Large intestine (tissue), 3 donors: ENCODE data around the gene PARD6G. TPM values are rescaled to one million over a fixed set of nuclear protein-coding genes. Genes with fewer than 3 reads are reported as not detected.

Experiments
- DNase-seq, 2 donors: peaks; one replicate each; pipeline versions ENCODE4 v3.0.0 to v3.0.0-alpha.2; 2013
- H3K27ac ChIP-seq: one replicate; pipeline ENCODE4 v1.5.1; 2013; ENCODE audit warnings: low read length
- H3K27me3 ChIP-seq: 2 replicates; pipeline ENCODE4 v1.6.1; 2013; ENCODE audit warnings: low read length; ENCODE audit not compliant: control insufficient read depth, insufficient read depth
- H3K36me3 ChIP-seq: 2 replicates; pipeline ENCODE4 v1.6.1; 2013; ENCODE audit warnings: low read length; ENCODE audit not compliant: control insufficient read depth, insufficient read depth
- H3K4me1 ChIP-seq: one replicate; pipeline ENCODE4 v1.6.1; 2013; ENCODE audit warnings: low read length; ENCODE audit not compliant: control insufficient read depth, insufficient read depth
- H3K4me3 ChIP-seq: one replicate; pipeline ENCODE4 v1.5.1; 2013; ENCODE audit warnings: low read length
- H3K9me3 ChIP-seq: one replicate; pipeline ENCODE4 v1.6.1; 2013; ENCODE audit warnings: mild to moderate bottlenecking, low read depth, low read length, moderate library complexity; ENCODE audit not compliant: control insufficient read depth
- WGBS: methylation state at CpG from one replicate; pipeline ENCODE4 v1.1.5; 2013; ENCODE audit warnings: low lambda C conversion rate; ENCODE audit not compliant: insufficient coverage; 5-methylcytosine and 5-hydroxymethylcytosine counted together
- polyA plus RNA-seq: library from polyadenylated mRNA; unstranded; fragments of 120-200 nt; gene quantifications from one replicate; pipeline ENCODE4 v1.2.1, GENCODE V29; 2013

Gene PARD6G
- polyA plus RNA-seq, 1 donor = 7.4 TPM

DNA sequence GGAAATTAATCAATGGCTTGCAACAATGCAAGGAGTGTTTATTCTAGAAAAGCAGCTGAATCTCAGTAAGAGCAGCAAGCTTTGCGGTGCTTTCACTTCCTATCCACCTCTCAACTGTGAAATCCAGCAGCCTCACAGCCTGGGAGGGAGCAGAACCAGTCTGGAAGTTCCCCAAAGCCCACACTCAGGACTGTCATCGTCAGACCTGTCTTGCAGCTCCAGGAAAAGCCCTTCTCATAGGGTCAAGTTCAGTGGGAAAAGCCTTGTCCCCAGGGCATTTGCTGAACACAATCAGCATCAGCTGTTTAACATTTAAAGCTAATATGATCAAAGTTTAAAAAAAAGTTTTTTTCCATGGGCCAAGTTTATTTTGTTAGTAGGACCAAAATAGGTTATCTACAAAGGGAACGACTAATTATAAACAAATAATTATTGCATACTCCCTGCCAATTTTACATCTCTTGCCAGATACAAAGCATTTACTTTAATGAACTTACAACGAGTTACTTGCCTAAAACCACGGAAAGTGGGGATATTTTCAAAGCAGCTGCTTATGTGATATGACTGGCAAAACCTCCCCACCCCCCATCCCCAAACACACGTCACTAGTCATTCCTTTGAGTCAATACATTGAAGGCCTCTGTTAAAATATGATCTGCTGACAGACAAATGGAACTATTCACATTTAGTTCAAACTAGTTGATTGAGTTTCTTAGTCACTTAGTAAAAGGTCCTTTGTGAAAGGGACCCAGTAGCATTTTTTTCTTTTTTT, 36.8 kb downstream of the PARD6G start:
- no peaks in the 10 kb centered on the region for H3K36me3 ChIP-seq
- no peak overlapping the region for H3K4me3 ChIP-seq
- no peaks in the 10 kb centered on the region for H3K27me3 ChIP-seq
- H3K27ac ChIP-seq = no peak overlapping the region
- 63% methylated on average over 1 of the region's 6 CpGs for WGBS
- DNase-seq = no peak
- H3K4me1 ChIP-seq = no peaks in the 10 kb centered on the region
- H3K9me3 ChIP-seq = no peaks in the 10 kb centered on the region

- Histone ChIP-seq H3K4me3 (no peak overlapping the region), H3K9me3 (no peaks in the 10 kb centered on the region), H3K36me3 (no peaks in the 10 kb centered on the region), H3K27me3 (no peaks in the 10 kb centered on the region), H3K4me1 (no peaks in the 10 kb centered on the region), H3K27ac (no peak overlapping the region)
- DNase-seq = no peak
- no CpG with 5 or more reads among the region's 4 CpGs for WGBS
Observed at GRCh38 chr18:80208620-80209019, 38.7 kb downstream of the PARD6G start.

- no peaks in the 10 kb centered on the region for H3K4me1 ChIP-seq
- no peak overlapping the region for H3K27ac ChIP-seq
- H3K9me3 ChIP-seq = no peaks in the 10 kb centered on the region
- no peaks in the 10 kb centered on the region for H3K36me3 ChIP-seq
- H3K4me3 ChIP-seq = no peak overlapping the region
- WGBS = no CpG with 5 or more reads among the region's 4 CpGs
- no peak for DNase-seq
- no peaks in the 10 kb centered on the region for H3K27me3 ChIP-seq
Observed at GRCh38 chr18:80205294-80205693, 42.0 kb downstream of the PARD6G start.

GRCh38 chr18:80204142-80204541, 43.2 kb downstream of the PARD6G start:
- Histone ChIP-seq H3K27me3 (no peaks in the 10 kb centered on the region), H3K9me3 (no peaks in the 10 kb centered on the region), H3K4me1 (no peaks in the 10 kb centered on the region), H3K27ac (no peak overlapping the region), H3K4me3 (no peak overlapping the region), H3K36me3 (no peaks in the 10 kb centered on the region)
- no peak for DNase-seq
- no CpG with 5 or more reads among the region's 2 CpGs for WGBS

DNA sequence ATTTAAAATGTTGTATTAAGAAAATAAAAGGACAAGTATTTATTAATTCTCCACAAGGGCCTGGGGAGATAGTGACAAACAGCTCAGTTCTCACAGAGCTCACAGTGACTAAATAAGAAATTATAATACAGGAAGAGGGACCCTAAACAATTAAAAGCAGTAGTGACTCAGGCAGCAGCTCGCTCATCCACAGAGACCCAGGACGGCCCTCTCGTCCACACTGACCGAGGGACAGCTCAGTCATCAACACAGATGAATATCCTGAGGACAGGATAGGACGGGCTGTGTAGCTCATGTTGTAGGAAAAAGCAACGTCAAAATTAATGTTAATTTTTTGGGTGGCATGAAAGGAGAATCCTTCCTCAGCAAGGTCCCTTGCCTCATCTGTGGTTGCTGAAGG, 44.1 kb downstream of the PARD6G start:
- no peaks in the 10 kb centered on the region for H3K36me3 ChIP-seq
- H3K9me3 ChIP-seq = no peaks in the 10 kb centered on the region
- H3K4me1 ChIP-seq = no peaks in the 10 kb centered on the region
- H3K27ac ChIP-seq = no peak overlapping the region
- 90% methylated on average over 2 of the region's 6 CpGs for WGBS
- no peaks in the 10 kb centered on the region for H3K27me3 ChIP-seq
- DNase-seq = no peak
- no peak overlapping the region for H3K4me3 ChIP-seq

GRCh38 chr18:80202264-80202998, 44.9 kb downstream of the PARD6G start:
- Histone ChIP-seq H3K36me3 (no peaks in the 10 kb centered on the region), H3K27me3 (no peaks in the 10 kb centered on the region), H3K4me3 (no peak overlapping the region), H3K9me3 (no peaks in the 10 kb centered on the region), H3K27ac (no peak overlapping the region), H3K4me1 (no peaks in the 10 kb centered on the region)
- DNase-seq = no peak
- 100% methylated on average over 1 of the region's 12 CpGs for WGBS

- no CpG with 5 or more reads among the region's 9 CpGs for WGBS
- no peak for DNase-seq
- no peaks in the 10 kb centered on the region for H3K4me1 ChIP-seq
Observed at GRCh38 chr18:80201739-80202138, 45.6 kb downstream of the PARD6G start.

GRCh38 chr18:80200932-80201672, 46.2 kb downstream of the PARD6G start:
- no peak overlapping the region for H3K4me3 ChIP-seq
- peak in 1 of 2 donors; percentile 30 for DNase-seq
- WGBS = no CpG with 5 or more reads among the region's 17 CpGs
- H3K27me3 ChIP-seq = no peaks in the 10 kb centered on the region
- no peaks in the 10 kb centered on the region for H3K36me3 ChIP-seq
- H3K4me1 ChIP-seq = no peaks in the 10 kb centered on the region
- H3K9me3 ChIP-seq = no peaks in the 10 kb centered on the region
- H3K27ac ChIP-seq = no peak overlapping the region

More at GRCh38 chr18:80201739-80202138, 45.6 kb downstream of the PARD6G start:
- Histone ChIP-seq H3K4me3 (no peak overlapping the region), H3K36me3 (no peaks in the 10 kb centered on the region), H3K9me3 (no peaks in the 10 kb centered on the region), H3K27me3 (no peaks in the 10 kb centered on the region), H3K27ac (no peak overlapping the region)

DNA sequence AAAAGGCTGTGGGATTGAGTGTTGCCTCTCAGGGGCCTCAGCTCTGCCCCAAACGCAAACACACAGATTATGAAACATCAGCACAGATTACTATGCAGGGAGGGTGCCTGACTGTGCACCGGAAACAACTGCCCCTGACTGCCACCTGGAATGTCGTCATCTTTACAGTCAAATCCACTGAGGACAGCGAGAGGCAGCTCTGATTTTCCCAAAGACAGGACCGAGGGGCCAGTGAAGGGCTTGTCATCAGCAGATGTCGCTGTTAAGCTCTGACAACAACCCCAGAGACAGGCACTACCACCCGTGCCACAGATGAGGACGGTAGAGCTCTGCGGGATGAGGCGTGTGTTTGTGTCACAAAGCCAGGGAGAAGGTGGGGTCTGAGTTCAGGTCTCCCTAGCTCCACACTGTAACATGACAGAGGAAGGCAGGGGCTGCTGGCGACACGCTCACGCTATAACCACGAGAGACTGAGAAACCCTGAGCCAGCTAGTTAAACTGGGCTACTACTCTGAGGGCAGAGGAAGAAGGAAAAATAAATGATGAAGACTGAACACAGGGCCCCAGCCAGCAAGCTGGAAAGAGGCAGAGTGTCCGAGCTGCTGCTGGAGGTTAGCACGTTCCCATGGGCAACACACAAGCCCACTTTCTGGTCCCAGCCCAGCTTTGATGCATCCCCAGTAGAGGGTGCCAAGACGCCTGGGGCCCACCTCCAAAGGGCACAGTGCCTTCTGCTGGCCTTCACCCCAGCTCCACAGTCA, 47.0 kb downstream of the PARD6G start:
- Histone ChIP-seq H3K4me3 (no peak overlapping the region), H3K36me3 (no peaks in the 10 kb centered on the region), H3K27me3 (no peaks in the 10 kb centered on the region), H3K9me3 (no peaks in the 10 kb centered on the region), H3K4me1 (no peaks in the 10 kb centered on the region), H3K27ac (no peak overlapping the region)
- DNase-seq = no peak
- no CpG with 5 or more reads among the region's 17 CpGs for WGBS
